Neural crest cell (in vitro differentiated cells): ENCODE measurements around the gene FBXO46. TPM values are rescaled to one million over a fixed set of nuclear protein-coding genes. Genes with fewer than 3 reads are reported as not detected.
A peak's percentile ranks its signal among the peaks of the same experiment; 100 is the strongest.

Experiments used
- DNase-seq: peaks from one replicate; pipeline ENCODE4 v3.0.0; 2021; ENCODE audit warnings: low read depth, mixed read lengths, low spot score
- H3K27ac Mint-ChIP-seq: one replicate; pipeline ENCODE4 v1.8.0; 2021; ENCODE audit warnings: mild to moderate bottlenecking, mixed read lengths; ENCODE audit not compliant: unreplicated experiment
- H3K27me3 Mint-ChIP-seq: 2 replicates; pipeline ENCODE4 v1.8.0; 2021; ENCODE audit warnings: low read depth, mild to moderate bottlenecking, mixed read lengths
- H3K36me3 Mint-ChIP-seq: 2 replicates; pipeline ENCODE4 v1.8.0; 2021; ENCODE audit warnings: low read depth, mild to moderate bottlenecking, mixed read lengths
- H3K4me1 Mint-ChIP-seq: 2 replicates; pipeline ENCODE4 v1.8.0; 2021; ENCODE audit warnings: mixed read lengths
- H3K4me3 Mint-ChIP-seq: one replicate; pipeline ENCODE4 v1.8.0; 2021; ENCODE audit warnings: mild to moderate bottlenecking, mixed read lengths
- H3K9me3 Mint-ChIP-seq: 2 replicates; pipeline ENCODE4 v1.8.0; 2021; ENCODE audit warnings: mixed read lengths
- total RNA-seq: library from RNA; stranded (reverse); gene quantifications from 2 replicates; pipeline ENCODE4 v1.2.1, GENCODE V29; 2021
- TF ChIP-seq, protein P1 (sequence below): fragments of 200-600 bp; sonication (generic); conservative IDR thresholded peaks from 2 replicates; pipeline ENCODE4 v1.5.0; 2021; ENCODE audit warnings: antibody characterized with exemption, mild to moderate bottlenecking

Gene FBXO46
- total RNA-seq, 1 donor from 2014 or later: 27.2 TPM

GRCh38 chr19:45767881-45768654, 37.4 kb upstream of the FBXO46 start:
- Mint-ChIP-seq H3K36me3 (peaks cover 10% of the 10 kb centered on the region), H3K4me3 (peak overlapping the region; percentile 94), H3K27me3 (peaks cover 30% of the 10 kb centered on the region), H3K9me3 (no peaks in the 10 kb centered on the region), H3K27ac (peak overlapping the region; percentile 93), H3K4me1 (peaks cover 35% of the 10 kb centered on the region)
- TF ChIP-seq, protein P1, sequence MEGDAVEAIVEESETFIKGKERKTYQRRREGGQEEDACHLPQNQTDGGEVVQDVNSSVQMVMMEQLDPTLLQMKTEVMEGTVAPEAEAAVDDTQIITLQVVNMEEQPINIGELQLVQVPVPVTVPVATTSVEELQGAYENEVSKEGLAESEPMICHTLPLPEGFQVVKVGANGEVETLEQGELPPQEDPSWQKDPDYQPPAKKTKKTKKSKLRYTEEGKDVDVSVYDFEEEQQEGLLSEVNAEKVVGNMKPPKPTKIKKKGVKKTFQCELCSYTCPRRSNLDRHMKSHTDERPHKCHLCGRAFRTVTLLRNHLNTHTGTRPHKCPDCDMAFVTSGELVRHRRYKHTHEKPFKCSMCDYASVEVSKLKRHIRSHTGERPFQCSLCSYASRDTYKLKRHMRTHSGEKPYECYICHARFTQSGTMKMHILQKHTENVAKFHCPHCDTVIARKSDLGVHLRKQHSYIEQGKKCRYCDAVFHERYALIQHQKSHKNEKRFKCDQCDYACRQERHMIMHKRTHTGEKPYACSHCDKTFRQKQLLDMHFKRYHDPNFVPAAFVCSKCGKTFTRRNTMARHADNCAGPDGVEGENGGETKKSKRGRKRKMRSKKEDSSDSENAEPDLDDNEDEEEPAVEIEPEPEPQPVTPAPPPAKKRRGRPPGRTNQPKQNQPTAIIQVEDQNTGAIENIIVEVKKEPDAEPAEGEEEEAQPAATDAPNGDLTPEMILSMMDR: no peak
- peak; percentile 50 for DNase-seq

- peaks cover 30% of the 10 kb centered on the region for H3K27me3 Mint-ChIP-seq
- TF ChIP-seq, protein P1: no peak
- H3K4me1 Mint-ChIP-seq: peaks cover 35% of the 10 kb centered on the region
- H3K27ac Mint-ChIP-seq: peak overlapping the region; percentile 75
- peak overlapping the region; percentile 94 for H3K4me3 Mint-ChIP-seq
- peak; percentile 59 for DNase-seq
- no peaks in the 10 kb centered on the region for H3K9me3 Mint-ChIP-seq
- peaks cover 10% of the 10 kb centered on the region for H3K36me3 Mint-ChIP-seq
Observed at GRCh38 chr19:45767410-45767880, 36.7 kb upstream of the FBXO46 start.

GRCh38 chr19:45766869-45767346, 36.2 kb upstream of the FBXO46 start:
- TF ChIP-seq, protein P1: no peak
- Mint-ChIP-seq H3K27ac (peak overlapping the region; percentile 19), H3K27me3 (peaks cover 25% of the 10 kb centered on the region), H3K4me3 (peak overlapping the region; percentile 94), H3K9me3 (no peaks in the 10 kb centered on the region), H3K36me3 (peaks cover 7% of the 10 kb centered on the region), H3K4me1 (peaks cover 30% of the 10 kb centered on the region)
- no peak for DNase-seq

DNA sequence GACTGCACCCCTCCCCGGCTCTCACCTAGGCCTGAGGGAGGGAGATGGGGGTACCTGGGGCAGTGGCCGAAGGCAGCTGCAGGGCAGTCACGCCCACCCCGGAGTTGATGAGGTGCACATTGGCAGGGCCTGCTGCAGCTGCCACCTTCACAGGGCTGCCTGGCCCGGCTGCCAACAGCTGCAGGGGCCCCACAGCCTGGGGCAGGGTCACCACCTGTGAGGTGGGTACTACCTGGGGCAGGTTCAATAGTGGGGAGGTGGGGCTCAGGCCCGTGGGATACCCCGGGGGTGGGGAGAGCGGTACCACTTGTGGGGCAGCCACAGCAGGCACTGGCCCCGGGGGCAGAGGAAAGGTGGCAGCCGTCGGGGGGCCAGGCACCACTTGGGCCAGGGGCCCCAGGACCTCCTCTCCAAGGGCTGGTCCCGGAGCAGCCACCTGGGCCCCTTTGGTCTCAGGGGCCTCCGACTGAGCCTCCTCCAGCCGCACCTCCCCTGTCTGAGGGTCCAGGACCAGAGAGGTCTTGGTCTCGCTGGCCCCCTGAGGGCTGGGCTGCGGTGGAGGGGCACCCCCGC, 35.7 kb upstream of the FBXO46 start:
- no peaks in the 10 kb centered on the region for H3K9me3 Mint-ChIP-seq
- H3K27me3 Mint-ChIP-seq: peaks cover 25% of the 10 kb centered on the region
- H3K36me3 Mint-ChIP-seq: peaks cover 7% of the 10 kb centered on the region
- peaks cover 30% of the 10 kb centered on the region for H3K4me1 Mint-ChIP-seq
- no peak for DNase-seq
- H3K27ac Mint-ChIP-seq: no peak overlapping the region
- no peak overlapping the region for H3K4me3 Mint-ChIP-seq
- TF ChIP-seq, protein P1: no peak

- TF ChIP-seq, protein P1: no peak
- no peak overlapping the region for H3K27ac Mint-ChIP-seq
- H3K36me3 Mint-ChIP-seq: peaks cover 5% of the 10 kb centered on the region
- DNase-seq: no peak
- H3K4me1 Mint-ChIP-seq: peaks cover 25% of the 10 kb centered on the region
- H3K4me3 Mint-ChIP-seq: peak overlapping the region; percentile 83
- H3K9me3 Mint-ChIP-seq: no peaks in the 10 kb centered on the region
- H3K27me3 Mint-ChIP-seq: peaks cover 22% of the 10 kb centered on the region
Observed at GRCh38 chr19:45765702-45766295, 35.1 kb upstream of the FBXO46 start.
